ENCODE data around the gene KLHL14.

Gene KLHL14

GRCh38 chr18:32629981-32630700 lies 142.7 kb downstream of the KLHL14 start:
- DNase-seq: no peak

DNA sequence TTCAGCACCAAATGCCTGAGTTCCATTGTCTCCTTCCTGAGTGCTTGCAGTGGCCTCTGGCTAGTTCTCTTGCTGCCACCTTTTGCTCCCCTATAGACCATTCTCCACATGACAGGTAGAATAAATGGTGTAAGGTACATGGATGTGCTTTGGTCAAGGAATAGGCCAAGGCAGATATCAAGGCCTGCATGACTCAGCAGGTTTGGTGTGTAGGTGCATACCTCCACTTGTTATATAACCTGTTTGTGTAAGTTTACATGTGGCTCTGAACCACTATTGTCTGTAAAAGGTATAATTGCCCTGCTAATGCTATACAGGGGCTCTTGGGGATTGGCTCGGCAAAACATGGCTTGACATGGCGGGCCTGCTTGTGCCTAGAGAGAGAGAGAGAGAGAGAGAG lies 143.5 kb downstream of the KLHL14 start:
- no peak for DNase-seq

- peak; percentile 63 for DNase-seq
Measured at GRCh38 chr18:32624182-32624723, 148.6 kb downstream of the KLHL14 start.

DNA sequence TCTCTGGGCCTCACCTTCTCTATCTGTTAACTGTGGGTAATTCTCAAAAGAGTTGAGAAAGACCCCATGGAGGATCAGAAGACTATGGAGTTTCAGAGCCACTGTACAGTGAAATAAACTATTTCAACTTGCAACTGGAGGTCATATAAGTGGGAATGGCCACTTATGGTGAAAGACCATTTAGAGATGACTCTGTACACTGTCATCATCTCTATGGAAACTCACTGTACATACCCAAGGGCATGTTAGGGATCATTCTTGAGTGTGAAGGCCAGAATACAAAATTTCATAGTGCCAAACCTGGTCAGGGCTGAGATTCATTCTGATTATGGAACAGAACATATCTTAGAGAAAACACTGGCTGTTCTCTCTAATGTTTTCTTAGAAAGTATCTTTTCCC lies 149.3 kb downstream of the KLHL14 start:
- no peak for DNase-seq
